H4 (cell line): Measurements from ENCODE around the gene MRPS33. TPM values are rescaled to one million over a fixed set of nuclear protein-coding genes. Genes with fewer than 3 reads are reported as not detected.
"Not testable (repeated sequence)": the region's sequence is repeated elsewhere in the genome, so short reads cannot be mapped to it uniquely, and the experiment has no call there.

ENCODE experiments used
- DNase-seq: peaks from one replicate; pipeline ENCODE4 v3.0.0-alpha.2; 2015; ENCODE audit warnings: low spot score
- total RNA-seq: library from RNA; depleted of rRNA; stranded (reverse); fragments of >200 nt; shearing (Covaris generic); gene quantifications from 2 replicates; pipeline ENCODE4 v1.2.3, GENCODE V29; 2014

Gene MRPS33
- total RNA-seq, 1 experiment from 2014 or later = 71.2 TPM

GRCh38 chr7:141012044-141012685, 2.6 kb downstream of the MRPS33 start:
- peak; percentile 76 for DNase-seq

DNA sequence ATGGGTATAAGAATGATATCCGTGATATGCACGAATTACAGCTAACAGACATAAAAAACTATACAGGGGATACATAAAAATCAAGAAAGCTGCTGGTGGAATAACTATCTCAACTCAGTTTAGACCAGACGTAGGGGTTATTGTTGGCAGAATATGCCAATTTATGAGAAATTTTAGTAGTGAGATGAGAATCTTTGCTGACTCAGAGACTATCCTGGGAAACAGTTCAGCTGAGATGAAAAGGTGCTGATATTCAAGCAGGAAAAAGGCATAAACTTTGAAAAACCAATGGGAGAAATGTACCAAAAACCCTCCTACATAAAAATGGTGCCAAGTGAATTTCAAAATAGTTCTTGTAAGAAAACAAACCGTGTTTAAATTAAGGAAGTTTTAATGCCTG, 3.3 kb downstream of the MRPS33 start:
- no peak for DNase-seq

DNA sequence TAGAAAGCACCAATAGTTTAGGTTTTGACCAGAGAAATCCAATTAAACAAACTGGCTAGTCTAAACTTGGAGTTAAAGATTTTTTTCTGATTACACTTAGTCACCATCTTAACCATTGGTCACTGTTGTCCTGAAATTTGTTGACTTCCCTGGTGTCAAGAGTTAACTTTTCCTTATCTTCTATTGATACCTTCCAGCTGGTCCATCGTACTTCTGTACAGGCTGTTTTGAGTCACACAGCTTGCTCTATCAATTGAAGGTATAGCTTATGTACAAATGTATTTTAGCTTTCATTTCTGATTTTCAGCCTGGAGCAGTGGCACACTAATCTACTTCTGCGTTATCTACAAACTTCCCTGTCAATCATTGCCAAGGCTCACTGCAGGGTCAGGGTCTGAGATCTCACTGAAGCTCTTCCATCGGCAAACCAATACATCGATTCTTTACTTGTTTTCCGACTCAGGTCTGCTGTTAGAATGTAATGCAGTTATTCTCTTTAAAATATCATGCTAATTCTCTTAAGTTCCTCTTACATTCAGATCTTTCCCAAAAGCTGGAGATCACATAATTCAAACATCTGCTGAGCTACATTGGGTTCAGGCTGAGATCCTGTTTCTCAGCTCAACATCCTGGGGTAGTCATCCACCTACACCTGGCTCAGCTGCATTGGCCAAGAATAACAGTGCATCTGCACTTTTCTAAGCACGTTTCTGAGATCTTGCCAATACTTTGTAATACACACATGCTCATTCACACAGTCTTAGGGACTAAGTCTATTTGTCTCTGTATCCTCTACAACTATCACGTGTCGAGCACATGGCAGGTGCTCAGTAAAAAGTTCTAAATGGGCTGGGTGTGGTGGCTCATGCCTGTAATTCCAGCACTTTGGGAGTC, 11.3 kb downstream of the MRPS33 start:
- no peak for DNase-seq

GRCh38 chr7:141001546-141001945, 13.2 kb downstream of the MRPS33 start:
- DNase-seq = no peak

- DNase-seq = no peak
These were observed 13.6 kb downstream of the MRPS33 start for GRCh38 chr7:141001122-141001521.

DNA sequence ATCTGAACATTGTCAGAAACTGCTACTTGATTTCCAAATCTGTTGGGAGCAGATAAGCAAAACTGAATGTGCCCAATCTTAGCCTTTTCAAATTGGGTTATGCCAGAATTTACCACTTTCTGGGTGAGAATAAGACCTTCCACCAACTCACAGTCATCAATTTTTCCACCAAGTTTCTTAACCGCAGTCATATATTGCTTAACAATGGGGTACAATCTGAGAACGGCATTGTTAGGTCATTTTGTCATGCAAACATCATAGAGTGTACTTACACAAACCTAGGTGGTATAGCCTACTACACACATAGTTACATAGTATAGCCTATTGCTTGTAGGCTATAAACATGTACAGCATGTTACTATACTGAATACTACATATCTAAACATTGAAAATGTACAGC, 16.0 kb downstream of the MRPS33 start:
- no peak for DNase-seq

- DNase-seq = no peak
These were observed 22.3 kb downstream of the MRPS33 start for GRCh38 chr7:140992422-140992821.

DNA sequence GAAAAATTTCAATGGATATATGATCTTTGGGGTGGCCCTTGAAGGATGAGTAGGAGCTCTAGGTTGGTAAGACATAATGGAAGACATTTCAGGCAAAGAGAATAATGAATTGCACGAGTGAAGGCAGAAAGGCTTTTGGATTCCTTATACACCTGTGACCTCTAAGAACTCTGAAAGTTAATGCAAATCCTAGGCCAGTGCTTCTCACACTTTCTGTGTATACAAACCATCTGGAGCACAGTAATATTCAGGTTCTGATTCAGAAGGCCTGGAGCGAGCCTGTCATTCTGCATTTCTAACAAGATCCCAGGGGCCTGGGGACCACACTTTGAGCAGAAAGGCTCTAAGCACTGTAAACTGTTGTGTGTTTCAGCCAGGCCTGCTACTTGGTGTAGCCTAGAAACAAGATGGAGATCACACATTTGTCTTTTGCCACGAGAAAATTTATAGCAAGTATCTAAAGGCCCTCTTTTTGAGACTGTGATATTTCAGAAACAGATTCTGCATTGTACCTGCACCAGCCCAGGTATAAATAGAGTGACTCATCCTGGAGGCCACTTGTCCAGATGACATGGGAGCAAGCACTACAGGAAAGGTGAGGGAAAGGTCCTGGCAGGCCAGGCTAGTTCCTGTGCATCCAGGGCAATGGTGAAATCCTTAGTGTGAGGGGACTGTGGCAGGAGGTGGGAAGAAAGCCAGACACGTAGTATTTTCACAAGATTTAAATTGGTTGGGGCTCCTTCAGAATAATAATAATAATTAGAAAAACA, 24.4 kb downstream of the MRPS33 start:
- no peak for DNase-seq

- no peak for DNase-seq
These were observed 25.7 kb downstream of the MRPS33 start for GRCh38 chr7:140989068-140989467.

- no peak for DNase-seq
These were observed 30.9 kb downstream of the MRPS33 start for GRCh38 chr7:140983802-140984201.

- DNase-seq = no peak
These were observed 32.2 kb downstream of the MRPS33 start for GRCh38 chr7:140982508-140982907.

DNA sequence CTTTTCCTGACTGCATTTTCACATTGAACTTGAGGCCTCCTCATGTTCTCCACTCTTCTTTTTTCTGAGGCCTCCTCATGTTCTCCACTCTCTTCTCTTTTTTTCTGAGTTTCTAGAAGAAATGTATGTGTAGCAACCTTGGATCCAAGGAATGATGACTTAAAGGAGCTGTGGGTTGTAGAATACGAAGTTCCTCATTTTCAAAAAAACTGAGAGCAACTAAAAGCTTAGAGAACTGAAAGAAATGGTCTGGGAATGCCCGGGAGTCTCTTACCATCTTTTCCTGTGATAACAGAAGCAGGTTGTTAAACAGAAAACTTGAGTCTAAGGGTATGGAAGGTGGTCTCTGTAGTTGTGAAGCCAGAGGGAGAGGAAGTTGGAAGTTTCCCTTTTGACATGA, 32.8 kb downstream of the MRPS33 start:
- no peak for DNase-seq

- no peak for DNase-seq
These were observed 37.0 kb downstream of the MRPS33 start for GRCh38 chr7:140977741-140978140.

- DNase-seq = no peak
These were observed 41.6 kb downstream of the MRPS33 start for GRCh38 chr7:140972876-140973829.

GRCh38 chr7:140972344-140972743, 42.4 kb downstream of the MRPS33 start:
- DNase-seq = no peak

GRCh38 chr7:140967438-140967837, 47.3 kb downstream of the MRPS33 start:
- DNase-seq = no peak

DNA sequence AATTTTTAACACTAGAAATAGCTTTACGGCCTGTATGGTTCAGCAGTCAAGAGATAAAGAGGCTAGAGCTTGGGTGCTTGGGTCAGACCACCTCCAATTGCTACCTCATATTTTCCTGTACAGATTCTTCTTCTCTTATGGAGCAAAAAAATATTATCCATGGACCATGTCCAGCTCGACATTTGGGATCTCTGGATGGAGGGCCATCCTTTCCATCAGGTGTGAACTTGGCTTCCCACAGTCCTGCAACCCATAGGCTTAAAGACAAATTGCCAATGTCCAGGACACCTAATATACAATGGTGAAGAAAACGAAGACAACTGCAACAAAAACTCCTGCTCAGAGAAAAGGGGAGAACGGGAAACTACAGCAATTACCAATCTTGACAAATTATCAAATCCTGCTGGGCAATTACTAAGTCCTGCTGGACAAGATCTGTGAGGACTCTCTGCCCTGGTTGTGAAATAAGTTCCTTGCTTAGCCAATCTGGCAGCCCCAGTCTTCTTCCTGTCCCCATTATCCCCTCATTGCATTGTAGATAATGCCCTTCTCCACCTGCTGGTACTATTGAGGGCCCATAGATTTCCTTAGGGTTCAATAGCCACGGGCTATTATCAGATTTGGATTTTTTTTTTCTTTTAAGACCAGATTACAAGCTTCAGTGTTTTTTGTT, 48.1 kb downstream of the MRPS33 start:
- DNase-seq = no peak

GRCh38 chr7:140961117-140961516, 53.6 kb downstream of the MRPS33 start:
- no peak for DNase-seq

DNA sequence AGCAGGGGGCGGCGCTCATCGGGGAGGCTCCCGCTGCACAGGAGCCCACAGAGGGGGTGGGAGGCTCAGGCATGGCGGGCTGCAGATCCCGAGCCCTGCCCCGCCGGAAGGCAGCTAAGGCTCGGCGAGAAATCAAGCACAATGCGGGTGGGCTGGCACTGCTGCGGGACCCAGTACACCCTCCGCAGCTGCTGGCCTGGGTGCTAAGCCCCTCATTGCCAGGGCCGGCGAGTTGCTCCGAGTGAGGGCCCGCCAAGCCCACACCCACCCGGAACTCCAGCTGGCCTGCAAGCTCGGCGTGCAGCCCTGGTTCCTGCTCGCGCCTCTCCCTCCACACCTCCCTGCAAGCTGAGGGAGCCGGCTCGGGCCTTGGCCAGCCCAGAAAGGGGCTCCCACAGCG, 57.8 kb downstream of the MRPS33 start:
- not testable (repeated sequence) for DNase-seq
